ENCODE data around the gene PPP2R2C. TPM values are rescaled to one million over a fixed set of nuclear protein-coding genes. Genes with fewer than 3 reads are reported as not detected.

Gene PPP2R2C
- total and polyA plus RNA-seq, 10 donors, result 0.07 to 1.3 (median 0.23) TPM; not detected in 1

DNA sequence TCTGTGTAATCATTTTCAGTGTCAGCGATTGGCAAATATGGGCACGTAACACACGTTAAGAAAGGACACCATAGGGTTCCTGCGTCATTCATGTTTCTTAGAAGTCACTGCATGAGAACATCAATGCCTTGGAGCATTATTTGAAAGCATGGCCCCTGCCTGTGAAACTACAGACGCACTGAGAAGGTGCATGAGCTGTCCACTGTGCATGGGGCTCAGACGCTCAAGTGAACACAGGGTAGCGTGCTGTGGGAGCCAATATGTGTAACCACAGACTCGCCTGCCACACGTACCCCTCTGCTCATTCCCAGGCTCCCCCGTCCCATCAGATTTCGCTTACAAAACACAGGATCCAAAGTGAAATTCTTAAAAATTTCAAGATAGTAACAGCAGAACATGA, 6.5 kb downstream of the PPP2R2C start:
- H3K27me3 ChIP-seq (replicated peaks in 1 of 7), result peaks cover 0 to 79% (median 19%) of the 10 kb centered on the region in 7 donors
- 84 to 89% (median 85%) methylated on average over 11 of the region's 11 CpGs for WGBS, 5 donors
- TF ChIP-seq POLR2AphosphoS5 (IDR thresholded peaks at IDR 0.05), result no peak
- TF ChIP-seq, protein P1, sequence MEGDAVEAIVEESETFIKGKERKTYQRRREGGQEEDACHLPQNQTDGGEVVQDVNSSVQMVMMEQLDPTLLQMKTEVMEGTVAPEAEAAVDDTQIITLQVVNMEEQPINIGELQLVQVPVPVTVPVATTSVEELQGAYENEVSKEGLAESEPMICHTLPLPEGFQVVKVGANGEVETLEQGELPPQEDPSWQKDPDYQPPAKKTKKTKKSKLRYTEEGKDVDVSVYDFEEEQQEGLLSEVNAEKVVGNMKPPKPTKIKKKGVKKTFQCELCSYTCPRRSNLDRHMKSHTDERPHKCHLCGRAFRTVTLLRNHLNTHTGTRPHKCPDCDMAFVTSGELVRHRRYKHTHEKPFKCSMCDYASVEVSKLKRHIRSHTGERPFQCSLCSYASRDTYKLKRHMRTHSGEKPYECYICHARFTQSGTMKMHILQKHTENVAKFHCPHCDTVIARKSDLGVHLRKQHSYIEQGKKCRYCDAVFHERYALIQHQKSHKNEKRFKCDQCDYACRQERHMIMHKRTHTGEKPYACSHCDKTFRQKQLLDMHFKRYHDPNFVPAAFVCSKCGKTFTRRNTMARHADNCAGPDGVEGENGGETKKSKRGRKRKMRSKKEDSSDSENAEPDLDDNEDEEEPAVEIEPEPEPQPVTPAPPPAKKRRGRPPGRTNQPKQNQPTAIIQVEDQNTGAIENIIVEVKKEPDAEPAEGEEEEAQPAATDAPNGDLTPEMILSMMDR (IDR thresholded peaks at IDR 0.05 in 8 of 11, conservative IDR thresholded peaks at IDR 0.05 in 3 of 11), result no peak
- no peak for TF ChIP-seq POLR2A (IDR thresholded peaks at IDR 0.05)
- peak; percentile 40 for DNase-seq
- no peak overlapping the region for H3K27ac ChIP-seq
- H3K9me3 ChIP-seq, result no peaks in the 10 kb centered on the region
- H3K4me3 ChIP-seq, result no peak overlapping the region
- no peaks in the 10 kb centered on the region for H3K36me3 ChIP-seq
- intact Hi-C loops (cut with DNase I; ENCODE audit: low total_unique reads), result no loop called here
- H3K4me1 ChIP-seq, result peaks cover under 1 to 11% (median 9%) of the 10 kb centered on the region in 6 donors

DNA sequence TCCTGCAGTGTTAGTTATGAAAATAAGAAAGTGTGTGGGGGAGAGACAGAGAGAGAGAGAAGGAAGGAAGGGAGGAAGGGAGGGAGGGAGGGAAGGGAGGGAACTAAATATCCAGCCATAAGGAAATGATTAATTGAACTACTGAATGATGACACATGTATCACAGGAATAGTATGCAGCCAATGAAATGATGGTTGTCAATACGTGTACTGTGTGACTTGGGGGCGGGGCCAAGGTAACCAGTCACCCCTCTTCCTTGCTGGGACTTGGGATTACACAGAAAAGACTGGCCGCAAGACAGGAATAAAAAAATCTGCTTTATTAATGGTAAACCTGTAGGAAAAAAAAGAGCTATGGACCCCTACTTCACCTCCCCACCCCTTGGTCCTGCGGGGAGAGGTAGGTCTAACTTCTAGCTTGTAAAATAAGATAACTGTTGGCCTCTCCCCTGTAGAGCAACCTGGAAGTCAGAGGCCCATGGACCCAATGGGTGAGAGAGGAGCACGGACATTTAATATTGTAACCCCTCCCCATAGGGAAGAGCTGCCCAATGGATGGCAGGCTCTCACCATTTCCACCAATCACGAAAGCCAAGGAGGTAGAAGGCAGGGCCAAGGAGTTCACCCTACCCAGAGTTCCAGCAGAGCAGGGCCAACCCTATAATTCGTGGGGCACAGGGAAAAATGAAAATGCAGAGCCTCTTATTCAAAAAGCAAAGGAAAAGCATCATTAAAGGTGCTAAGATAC, 7.4 kb downstream of the PPP2R2C start:
- Histone ChIP-seq H3K27me3 (replicated peaks in 1 of 7) (peaks cover 0 to 77% (median 9%) of the 10 kb centered on the region in 7 donors), H3K4me3 (no peak overlapping the region), H3K9me3 (no peaks in the 10 kb centered on the region), H3K27ac (no peak overlapping the region), H3K4me1 (peaks cover 0 to 2% (median 0%) of the 10 kb centered on the region in 6 donors), H3K36me3 (no peaks in the 10 kb centered on the region)
- WGBS, 5 donors, result 67 to 78% (median 70%) methylated on average over 7 of the region's 7 CpGs
- DNase-seq, result peak; percentile 33
- intact Hi-C loops (cut with DNase I; ENCODE audit: low total_unique reads), result no loop called here
- TF ChIP-seq POLR2AphosphoS5 (IDR thresholded peaks at IDR 0.05) (no peak), POLR2A (IDR thresholded peaks at IDR 0.05) (no peak)
- TF ChIP-seq, protein P1 (IDR thresholded peaks at IDR 0.05 in 8 of 11, conservative IDR thresholded peaks at IDR 0.05 in 3 of 11), result no peak

DNA sequence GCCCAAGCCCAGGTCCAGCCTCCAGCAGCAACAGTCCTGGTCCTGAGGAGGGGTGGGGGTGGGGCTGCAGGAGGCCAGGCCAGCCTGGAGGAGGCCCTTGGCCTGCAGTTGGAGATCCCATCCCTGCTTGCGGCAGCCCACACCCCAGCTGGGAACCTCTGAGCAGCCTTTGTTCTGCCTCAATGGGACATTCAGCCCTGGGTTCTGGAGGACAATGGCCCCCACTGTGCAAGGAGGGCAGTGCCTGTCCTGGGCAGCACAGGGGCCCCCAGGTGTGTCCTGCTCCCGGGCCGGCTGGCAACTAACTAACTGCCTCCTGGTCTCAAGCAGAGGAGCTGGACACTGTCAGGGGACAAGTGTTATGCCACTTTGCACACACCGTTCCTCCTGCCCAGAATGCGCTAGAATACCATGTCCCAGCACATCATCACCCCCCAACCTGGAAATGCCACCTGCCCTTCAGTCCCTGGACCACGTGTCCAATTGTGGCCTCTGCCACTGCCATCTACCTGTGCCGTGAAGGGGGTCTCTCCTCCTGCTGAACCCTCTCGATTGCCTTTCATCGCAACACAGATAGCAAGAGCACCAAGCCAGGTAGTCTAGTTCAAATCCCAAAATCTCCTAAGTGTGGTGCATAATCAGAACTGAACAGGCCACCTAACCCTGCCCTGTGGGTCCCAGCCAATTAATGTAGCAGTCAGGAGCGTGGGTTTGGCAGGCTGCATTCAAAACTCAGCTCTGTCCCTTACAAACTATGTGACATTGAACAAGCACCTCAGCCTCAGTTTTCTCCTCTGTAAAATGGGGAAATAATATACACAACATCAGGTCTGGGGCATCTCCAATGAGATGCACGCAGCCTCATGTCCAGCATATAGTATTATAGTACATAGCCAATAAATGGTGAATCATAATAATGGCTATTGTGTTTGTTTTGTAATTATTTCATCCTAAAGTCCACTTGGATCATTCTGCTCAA, 8.8 kb downstream of the PPP2R2C start:
- no peaks in the 10 kb centered on the region for H3K4me1 ChIP-seq
- no peak overlapping the region for H3K4me3 ChIP-seq
- intact Hi-C loops (cut with DNase I; ENCODE audit: low total_unique reads), result no loop called here
- 66 to 83% (median 79%) methylated on average over 8 to 11 of the region's 11 CpGs for WGBS, 5 donors
- H3K9me3 ChIP-seq, result peaks cover 0 to 9% (median 0%) of the 10 kb centered on the region in 8 donors
- DNase-seq, result peak; percentile 34
- H3K27ac ChIP-seq, result no peak overlapping the region
- peaks cover 0 to 75% (median 0%) of the 10 kb centered on the region in 7 donors for H3K27me3 ChIP-seq (replicated peaks in 1 of 7)
- TF ChIP-seq POLR2AphosphoS5 (IDR thresholded peaks at IDR 0.05), result no peak
- TF ChIP-seq, protein P1 (IDR thresholded peaks at IDR 0.05 in 8 of 11, conservative IDR thresholded peaks at IDR 0.05 in 3 of 11), result no peak
- TF ChIP-seq POLR2A (IDR thresholded peaks at IDR 0.05), result no peak
- no peaks in the 10 kb centered on the region for H3K36me3 ChIP-seq
